ENCODE results near the gene CDC45. TPM values are rescaled to one million over a fixed set of nuclear protein-coding genes. Genes with fewer than 3 reads are reported as not detected.

The CDC45 gene
- total and polyA plus RNA-seq, 2 of the 13 experiments (the other 11 are each of a cell fraction or from before 2014, with no cell fraction given): 14.4 to 36.3 TPM

DNA sequence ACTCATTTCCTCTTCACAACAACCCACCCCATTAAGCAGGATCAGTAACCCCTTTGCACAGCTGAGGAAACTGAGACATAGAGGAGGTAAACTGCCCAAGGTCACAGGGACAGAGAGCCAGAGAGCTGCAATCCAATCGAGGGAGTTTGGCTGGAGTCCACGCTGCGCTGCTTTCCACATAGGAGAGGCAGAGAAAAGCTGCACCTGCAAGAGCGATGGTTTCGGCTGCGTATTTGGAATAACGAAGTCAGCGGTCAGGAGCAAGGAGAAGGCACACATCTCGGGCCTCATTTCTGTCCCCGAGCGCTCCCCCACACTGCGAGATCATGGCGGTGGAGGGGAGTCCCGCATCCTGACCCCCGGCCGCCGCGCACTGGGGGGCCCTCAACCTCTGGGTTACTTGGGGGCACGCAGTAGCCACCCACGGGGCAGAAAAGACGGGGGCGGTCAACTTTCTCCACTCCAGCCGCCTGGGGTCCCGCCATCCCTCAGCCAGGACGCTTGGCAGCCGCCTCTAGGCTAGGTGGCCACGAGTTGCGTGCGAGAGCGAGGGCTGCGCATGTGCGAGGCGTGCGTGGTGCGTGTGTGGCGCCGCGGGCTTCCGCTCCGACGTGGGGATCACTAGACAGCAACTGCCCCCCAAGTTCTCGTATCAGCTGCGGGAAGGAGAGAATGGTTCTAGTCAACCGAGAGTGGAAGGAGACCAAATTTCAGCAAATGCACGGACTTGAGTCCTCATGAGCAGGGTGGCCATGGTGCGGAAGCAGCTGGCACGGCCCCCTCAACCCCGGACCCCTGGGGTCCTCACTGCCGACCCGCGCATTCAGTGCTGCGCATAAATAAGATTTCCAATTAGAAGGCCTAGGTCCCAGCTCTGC is 86.8 kb downstream of the CDC45 start:
- 0 out of 2 replicates have a peak overlapping the region, but pooled peaks have one; percentile 0 for H3K4me2 ChIP-seq (ENCODE audit: low read depth, low read length)
- BruUV-seq (replicated peaks): no TSS peak
- WGBS (ENCODE audit: low lambda C conversion rate): 67% methylated on average over 51 of the region's 52 CpGs
- H3K9ac ChIP-seq (ENCODE audit: insufficient read depth, low read depth, low read length): no peak overlapping the region
- TF ChIP-seq ZNF644 (CRISPR knock-in tag; IDR thresholded peaks at IDR 0.05; ENCODE audit: low read depth) (no peak), KAT7 (CRISPR knock-in tag; IDR thresholded peaks at IDR 0.05; ENCODE audit: borderline replicate concordance) (no peak), CBX2 (IDR thresholded peaks at IDR 0.05; ENCODE audit: low read depth, low read length) (no peak), CBX2 (CRISPR knock-in tag; IDR thresholded peaks at IDR 0.05; ENCODE audit: low read depth) (no peak), ZNF484 (CRISPR knock-in tag; IDR thresholded peaks at IDR 0.05; ENCODE audit: borderline replicate concordance, low read depth) (no peak), SIX1 (CRISPR knock-in tag; IDR thresholded peaks at IDR 0.05; ENCODE audit: borderline replicate concordance) (no peak), RBAK (CRISPR knock-in tag; IDR thresholded peaks at IDR 0.05) (no peak), ZFP36L1 (CRISPR knock-in tag; IDR thresholded peaks at IDR 0.05) (no peak)
- TF ChIP-seq, protein P1, sequence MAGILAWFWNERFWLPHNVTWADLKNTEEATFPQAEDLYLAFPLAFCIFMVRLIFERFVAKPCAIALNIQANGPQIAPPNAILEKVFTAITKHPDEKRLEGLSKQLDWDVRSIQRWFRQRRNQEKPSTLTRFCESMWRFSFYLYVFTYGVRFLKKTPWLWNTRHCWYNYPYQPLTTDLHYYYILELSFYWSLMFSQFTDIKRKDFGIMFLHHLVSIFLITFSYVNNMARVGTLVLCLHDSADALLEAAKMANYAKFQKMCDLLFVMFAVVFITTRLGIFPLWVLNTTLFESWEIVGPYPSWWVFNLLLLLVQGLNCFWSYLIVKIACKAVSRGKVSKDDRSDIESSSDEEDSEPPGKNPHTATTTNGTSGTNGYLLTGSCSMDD (CRISPR knock-in tag; IDR thresholded peaks at IDR 0.05): no peak
- TF ChIP-seq, protein P2, sequence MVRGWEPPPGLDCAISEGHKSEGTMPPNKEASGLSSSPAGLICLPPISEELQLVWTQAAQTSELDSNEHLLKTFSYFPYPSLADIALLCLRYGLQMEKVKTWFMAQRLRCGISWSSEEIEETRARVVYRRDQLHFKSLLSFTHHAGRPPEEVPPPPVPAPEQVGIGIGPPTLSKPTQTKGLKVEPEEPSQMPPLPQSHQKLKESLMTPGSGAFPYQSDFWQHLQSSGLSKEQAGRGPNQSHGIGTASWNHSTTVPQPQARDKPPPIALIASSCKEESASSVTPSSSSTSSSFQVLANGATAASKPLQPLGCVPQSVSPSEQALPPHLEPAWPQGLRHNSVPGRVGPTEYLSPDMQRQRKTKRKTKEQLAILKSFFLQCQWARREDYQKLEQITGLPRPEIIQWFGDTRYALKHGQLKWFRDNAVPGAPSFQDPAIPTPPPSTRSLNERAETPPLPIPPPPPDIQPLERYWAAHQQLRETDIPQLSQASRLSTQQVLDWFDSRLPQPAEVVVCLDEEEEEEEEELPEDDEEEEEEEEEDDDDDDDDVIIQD (CRISPR knock-in tag; IDR thresholded peaks at IDR 0.05; ENCODE audit: low read depth): no peak
- TF ChIP-seq, protein P3, sequence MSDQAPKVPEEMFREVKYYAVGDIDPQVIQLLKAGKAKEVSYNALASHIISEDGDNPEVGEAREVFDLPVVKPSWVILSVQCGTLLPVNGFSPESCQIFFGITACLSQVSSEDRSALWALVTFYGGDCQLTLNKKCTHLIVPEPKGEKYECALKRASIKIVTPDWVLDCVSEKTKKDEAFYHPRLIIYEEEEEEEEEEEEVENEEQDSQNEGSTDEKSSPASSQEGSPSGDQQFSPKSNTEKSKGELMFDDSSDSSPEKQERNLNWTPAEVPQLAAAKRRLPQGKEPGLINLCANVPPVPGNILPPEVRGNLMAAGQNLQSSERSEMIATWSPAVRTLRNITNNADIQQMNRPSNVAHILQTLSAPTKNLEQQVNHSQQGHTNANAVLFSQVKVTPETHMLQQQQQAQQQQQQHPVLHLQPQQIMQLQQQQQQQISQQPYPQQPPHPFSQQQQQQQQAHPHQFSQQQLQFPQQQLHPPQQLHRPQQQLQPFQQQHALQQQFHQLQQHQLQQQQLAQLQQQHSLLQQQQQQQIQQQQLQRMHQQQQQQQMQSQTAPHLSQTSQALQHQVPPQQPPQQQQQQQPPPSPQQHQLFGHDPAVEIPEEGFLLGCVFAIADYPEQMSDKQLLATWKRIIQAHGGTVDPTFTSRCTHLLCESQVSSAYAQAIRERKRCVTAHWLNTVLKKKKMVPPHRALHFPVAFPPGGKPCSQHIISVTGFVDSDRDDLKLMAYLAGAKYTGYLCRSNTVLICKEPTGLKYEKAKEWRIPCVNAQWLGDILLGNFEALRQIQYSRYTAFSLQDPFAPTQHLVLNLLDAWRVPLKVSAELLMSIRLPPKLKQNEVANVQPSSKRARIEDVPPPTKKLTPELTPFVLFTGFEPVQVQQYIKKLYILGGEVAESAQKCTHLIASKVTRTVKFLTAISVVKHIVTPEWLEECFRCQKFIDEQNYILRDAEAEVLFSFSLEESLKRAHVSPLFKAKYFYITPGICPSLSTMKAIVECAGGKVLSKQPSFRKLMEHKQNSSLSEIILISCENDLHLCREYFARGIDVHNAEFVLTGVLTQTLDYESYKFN (CRISPR knock-in tag; conservative IDR thresholded peaks at IDR 0.05): no peak
- H3K36me3 ChIP-seq (replicated peaks in 1 of 2; ENCODE audit: control insufficient read depth in 1 of 2, insufficient read depth in 2 of 2, low read length in 2 of 2): no peaks in the 10 kb centered on the region
- intact Hi-C loops (cut with micrococcal nuclease; ENCODE audit: unreplicated experiment): no loop called here
- H3K27ac ChIP-seq (ENCODE audit: extremely low read length, insufficient read depth, low read length): no peak overlapping the region
- in situ Hi-C loops (cut with HindIII; ENCODE audit: extremely low pct_ligation_motif_present, low pct_unique_long_range_greater_than_20kb): no loop called here
- FAIRE-seq: no peak
- no peak for ATAC-seq
- no peaks in the 10 kb centered on the region for H3K79me2 ChIP-seq (ENCODE audit: insufficient read depth, low read length)
- POLR2A ChIA-PET: no interaction called here
- H2AFZ ChIP-seq (ENCODE audit: low read length): no peak overlapping the region
- H3K27me3 ChIP-seq (ENCODE audit: control insufficient read depth in 1 of 2, insufficient read depth in 2 of 2, low read length in 2 of 2): peaks cover 3 to 25% of the 10 kb centered on the region in 2 experiments; a peak in 4 of 5 replicates
- no peak for DNase-seq (ENCODE audit: low spot score)
- H4K20me1 ChIP-seq (ENCODE audit: insufficient read depth, low read length): no peaks in the 10 kb centered on the region
- CTCF ChIA-PET (ENCODE audit: low intra/inter-chr PET ratio, low total read pairs): no interaction called here
- no peaks in the 10 kb centered on the region for H3K4me1 ChIP-seq (ENCODE audit: insufficient read depth, low read length)
- H3K4me3 ChIP-seq (replicated peaks in 1 of 3; ENCODE audit: insufficient read depth in 1 of 3, low read depth in 2 of 3, low read length in 3 of 3): no peak overlapping the region
- H3K9me3 ChIP-seq (ENCODE audit: low read length): no peaks in the 10 kb centered on the region

Data from HepG2 (cell line).